ENCODE results near the gene TICAM1. TPM values are rescaled to one million over a fixed set of nuclear protein-coding genes. Genes with fewer than 3 reads are reported as not detected.
"Not testable (repeated sequence)": the region's sequence is repeated elsewhere in the genome, so short reads cannot be mapped to it uniquely, and the experiment has no call there.

Gene TICAM1
- total RNA-seq, 1 experiment from 2014 or later = 5.2 TPM

- no peak for DNase-seq (ENCODE audit: low read depth)
Measured at GRCh38 chr19:4844348-4845179, 13.1 kb upstream of the TICAM1 start.

GRCh38 chr19:4843647-4843965 lies 12.1 kb upstream of the TICAM1 start:
- DNase-seq (ENCODE audit: low read depth) = no peak

- DNase-seq (ENCODE audit: low read depth) = no peak
Measured at GRCh38 chr19:4839192-4839591, 7.7 kb upstream of the TICAM1 start.

GRCh38 chr19:4832776-4833175 lies 1.3 kb upstream of the TICAM1 start:
- DNase-seq (ENCODE audit: low read depth) = no peak

GRCh38 chr19:4831979-4832340 lies 448 bp upstream of the TICAM1 start:
- not testable (repeated sequence) for DNase-seq (ENCODE audit: low read depth)

GRCh38 chr19:4830768-4831265 lies 695 bp downstream of the TICAM1 start:
- DNase-seq (ENCODE audit: low read depth) = no peak

GRCh38 chr19:4830332-4830731 lies 1.2 kb downstream of the TICAM1 start:
- DNase-seq (ENCODE audit: low read depth) = no peak

GRCh38 chr19:4829001-4829712 lies 2.4 kb downstream of the TICAM1 start:
- DNase-seq (ENCODE audit: low read depth) = no peak

- DNase-seq (ENCODE audit: low read depth) = no peak
Measured at GRCh38 chr19:4823577-4823976, 7.9 kb downstream of the TICAM1 start.

- DNase-seq (ENCODE audit: low read depth) = not testable (repeated sequence)
Measured at GRCh38 chr19:4822354-4822753, 9.2 kb downstream of the TICAM1 start.

- no peak for DNase-seq (ENCODE audit: low read depth)
Measured at GRCh38 chr19:4821265-4821664, 10.2 kb downstream of the TICAM1 start.

GRCh38 chr19:4817467-4818277 lies 13.8 kb downstream of the TICAM1 start:
- no peak for DNase-seq (ENCODE audit: low read depth)

- no peak for DNase-seq (ENCODE audit: low read depth)
Measured at GRCh38 chr19:4816950-4817278, 14.6 kb downstream of the TICAM1 start.

- DNase-seq (ENCODE audit: low read depth) = no peak
Measured at GRCh38 chr19:4816202-4816949, 15.1 kb downstream of the TICAM1 start.

- DNase-seq (ENCODE audit: low read depth) = peak; percentile 90
Measured at GRCh38 chr19:4815426-4816201, 15.9 kb downstream of the TICAM1 start.

- peak; percentile 57 for DNase-seq (ENCODE audit: low read depth)
Measured at GRCh38 chr19:4814625-4815425, 16.7 kb downstream of the TICAM1 start.

- peak; percentile 65 for DNase-seq (ENCODE audit: low read depth)
Measured at GRCh38 chr19:4811328-4812131, 20.0 kb downstream of the TICAM1 start.

- DNase-seq (ENCODE audit: low read depth) = no peak
Measured at GRCh38 chr19:4807188-4807587, 24.3 kb downstream of the TICAM1 start.

GRCh38 chr19:4806384-4806783 lies 25.1 kb downstream of the TICAM1 start:
- no peak for DNase-seq (ENCODE audit: low read depth)

All from M059J (cell line).